H1 (cell line): Measurements from ENCODE around the gene DZIP1L. TPM values are rescaled to one million over a fixed set of nuclear protein-coding genes. Genes with fewer than 3 reads are reported as not detected.

Experiments
- CTCF ChIA-PET: fragments of 300-600 bp; sonication (Branson Sonifier 250); formaldehyde crosslinking; loops from one replicate; lab custom pipeline; 2021; ENCODE audit not compliant: partially characterized antibody; lab: Charles Lee
- POLR2A ChIA-PET: fragments of 300-600 bp; sonication (Branson Sonifier 250); formaldehyde crosslinking; loops from one replicate; lab custom pipeline; 2021; ENCODE audit warnings: inconsistent platforms; ENCODE audit not compliant: partially characterized antibody; lab: Charles Lee
- DNase-seq, 2 experiments: peaks; one replicate each; pipeline versions ENCODE4 v3.0.0 to v3.0.0-alpha.2; 2010 to 2022; ENCODE audit warnings: low spot score in 2 of 2, low read depth in 1 of 2, mixed read lengths in 1 of 2
- FAIRE-seq: peaks from 2 replicates; lab custom pipeline; 2011; peaks lifted over from hg19 to GRCh38; lab: Jason Lieb, UNC
- H2AFZ ChIP-seq: 2 replicates; pipeline ENCODE4 v1.8.1; 2012; ENCODE audit warnings: low read length, inconsistent platforms
- H2AK5ac ChIP-seq: 2 replicates; pipeline ENCODE4 v1.6.1; 2013; ENCODE audit warnings: low read depth, low read length
- H2BK120ac ChIP-seq: replicated peaks from 2 replicates; pipeline ENCODE3; 2013; ENCODE audit warnings: low read depth, low read length, inconsistent platforms
- H2BK12ac ChIP-seq: 2 replicates; pipeline ENCODE4 v1.6.1; 2013; ENCODE audit warnings: low read depth, low read length
- H2BK15ac ChIP-seq: 2 replicates; pipeline ENCODE4 v1.6.1; 2013; ENCODE audit warnings: low read length
- H2BK20ac ChIP-seq: 2 replicates; pipeline ENCODE4 v1.6.1; 2013; ENCODE audit warnings: low read length
- H2BK5ac ChIP-seq: 2 replicates; pipeline ENCODE4 v1.6.1; 2013; ENCODE audit warnings: low read depth, low read length
- H3K14ac ChIP-seq: 2 replicates; pipeline ENCODE4 v1.6.1; 2013; ENCODE audit warnings: inconsistent platforms; ENCODE audit not compliant: insufficient read length
- H3K18ac ChIP-seq: 2 replicates; pipeline ENCODE4 v1.6.1; 2013; ENCODE audit warnings: low read length; ENCODE audit errors: extremely low read depth
- H3K23ac ChIP-seq: 2 replicates; pipeline ENCODE4 v1.6.1; 2013; ENCODE audit warnings: inconsistent platforms; ENCODE audit not compliant: insufficient read length
- H3K23me2 ChIP-seq: 2 replicates; pipeline ENCODE4 v1.6.1; 2013; ENCODE audit warnings: low read depth, low read length
- H3K27ac ChIP-seq: 2 replicates; pipeline ENCODE4 v1.6.1; 2011; ENCODE audit warnings: low read depth, low read length, inconsistent platforms
- H3K27me3 ChIP-seq, 4 experiments: replicated peaks in 1 of 4; 1 replicate in 1 of 4; 2 replicates in 3 of 4; pipeline versions ENCODE4 v1.6.1 to v1.8.1; 2011 to 2013; ENCODE audit warnings: low read length in 3 of 4, mild to moderate bottlenecking in 3 of 4, inconsistent platforms in 2 of 4, mixed read lengths in 2 of 4, moderate library complexity in 1 of 4; ENCODE audit not compliant: control insufficient read depth in 3 of 4, insufficient read depth in 3 of 4; ENCODE audit errors: extremely low read depth in 1 of 4
- H3K36me3 ChIP-seq, 4 experiments: 2 replicates each; pipeline versions ENCODE4 v1.6.1 to v1.8.1; 2011 to 2013; ENCODE audit warnings: mild to moderate bottlenecking in 4 of 4, low read length in 3 of 4, moderate library complexity in 2 of 4, control low read depth in 1 of 4, inconsistent platforms in 1 of 4; ENCODE audit not compliant: insufficient read depth in 4 of 4, control insufficient read depth in 2 of 4
- H3K4ac ChIP-seq: replicated peaks from 2 replicates; pipeline ENCODE3; 2013; ENCODE audit warnings: low read length, low read depth, mixed read lengths, inconsistent platforms; ENCODE audit not compliant: insufficient read length
- H3K4me1 ChIP-seq, 4 experiments: replicated peaks in 1 of 4; 1 replicate in 1 of 4; 2 replicates in 3 of 4; pipeline versions ENCODE4 v1.6.1 to v1.8.1; 2011 to 2013; ENCODE audit warnings: low read length in 3 of 4, inconsistent platforms in 2 of 4, mixed read lengths in 1 of 4; ENCODE audit not compliant: insufficient read depth in 4 of 4, control insufficient read depth in 3 of 4
- H3K4me2 ChIP-seq, 2 experiments: 2 replicates each; pipeline versions ENCODE4 v1.6.1 to v1.8.1; 2011 to 2013; ENCODE audit warnings: low read depth in 2 of 2, low read length in 2 of 2, control low read depth in 1 of 2, inconsistent platforms in 1 of 2, mild to moderate bottlenecking in 1 of 2; ENCODE audit not compliant: insufficient read depth in 1 of 2
- H3K4me3 ChIP-seq, 4 experiments: fragments of 200-600, 300-600 bp in 1 of 4; sonication (generic), shearing (Covaris generic), sonication (Bioruptor Twin) in 1 of 4; 2 replicates each; pipeline versions ENCODE4 v1.5.1 to v1.8.1; 2011 to 2016; ENCODE audit warnings: low read length in 4 of 4, low read depth in 3 of 4, control low read depth in 2 of 4, inconsistent platforms in 2 of 4, mild to moderate bottlenecking in 2 of 4, mixed read lengths in 1 of 4, moderate library complexity in 1 of 4; ENCODE audit not compliant: insufficient read depth in 2 of 4; ENCODE audit errors: extremely low read depth in 1 of 4
- H3K56ac ChIP-seq: replicated peaks from 2 replicates; pipeline ENCODE3; 2013; ENCODE audit warnings: low read depth, mild to moderate bottlenecking, mixed read lengths, low read length, inconsistent platforms; ENCODE audit not compliant: insufficient read length
- H3K79me1 ChIP-seq: 2 replicates; pipeline ENCODE4 v1.6.1; 2013; ENCODE audit warnings: low read depth, low read length, control low read depth
- H3K79me2 ChIP-seq, 2 experiments: 2 replicates each; pipeline versions ENCODE4 v1.6.1 to v1.8.1; 2012 to 2013; ENCODE audit warnings: low read length in 2 of 2, mild to moderate bottlenecking in 2 of 2, inconsistent platforms in 1 of 2; ENCODE audit not compliant: insufficient read depth in 2 of 2, control insufficient read depth in 1 of 2
- H3K9ac ChIP-seq, 4 experiments: replicated peaks in 1 of 4; 1 replicate in 1 of 4; 2 replicates in 3 of 4; pipeline versions ENCODE4 v1.6.1 to v1.8.1; 2011 to 2013; ENCODE audit warnings: low read depth in 3 of 4, low read length in 3 of 4, control low read depth in 2 of 4, mild to moderate bottlenecking in 2 of 4, moderate library complexity in 2 of 4, inconsistent platforms in 1 of 4; ENCODE audit errors: extremely low read depth in 1 of 4
- H3K9me3 ChIP-seq, 2 experiments: 2 replicates each; pipeline versions ENCODE4 v1.6.1 to v1.8.1; 2012 to 2013; ENCODE audit warnings: mild to moderate bottlenecking in 2 of 2, moderate library complexity in 2 of 2, control low read depth in 1 of 2, inconsistent platforms in 1 of 2, low read depth in 1 of 2, low read length in 1 of 2, mixed read lengths in 1 of 2; ENCODE audit not compliant: insufficient read depth in 2 of 2
- H4K20me1 ChIP-seq, 2 experiments: replicated peaks in 1 of 2; 2 replicates each; pipeline versions ENCODE3 to v1.8.1; 2011 to 2013; ENCODE audit warnings: inconsistent platforms in 2 of 2, low read length in 2 of 2, mild to moderate bottlenecking in 1 of 2; ENCODE audit not compliant: insufficient read depth in 2 of 2, control insufficient read depth in 1 of 2
- H4K5ac ChIP-seq: 2 replicates; pipeline ENCODE4 v1.6.1; 2013; ENCODE audit warnings: low read length, low read depth, mixed read lengths, inconsistent platforms; ENCODE audit not compliant: insufficient read length
- H4K8ac ChIP-seq: 2 replicates; pipeline ENCODE4 v1.8.0; 2013; ENCODE audit warnings: mild to moderate bottlenecking, moderate library complexity, low read length, inconsistent platforms; ENCODE audit not compliant: insufficient read depth; ENCODE audit errors: extremely low read depth
- H4K91ac ChIP-seq: replicated peaks from 2 replicates; pipeline ENCODE3; 2013; ENCODE audit warnings: low read length, mixed read lengths, inconsistent platforms; ENCODE audit not compliant: insufficient read length
- BACH1 ChIP-seq: IDR thresholded peaks from 2 replicates; pipeline ENCODE4 v1.6.1; 2012; ENCODE audit warnings: low read length, improper control_type of control experiment
- E2F6 ChIP-seq: IDR thresholded peaks from 2 replicates; pipeline ENCODE4 v1.6.1; 2012; ENCODE audit warnings: inconsistent platforms
- EGR1 ChIP-seq: IDR thresholded peaks from 2 replicates; pipeline ENCODE4 v1.6.1; 2011; ENCODE audit warnings: low read depth, low read length, borderline replicate concordance
- JUND ChIP-seq: IDR thresholded peaks from 2 replicates; pipeline ENCODE4 v1.6.1; 2011; ENCODE audit warnings: mild to moderate bottlenecking, improper control_type of control experiment, low read length
- MAFK ChIP-seq: IDR thresholded peaks from 2 replicates; pipeline ENCODE4 v1.6.1; 2012; ENCODE audit warnings: low read depth, mild to moderate bottlenecking, improper control_type of control experiment, low read length
- SP4 ChIP-seq: IDR thresholded peaks from 2 replicates; pipeline ENCODE4 v1.6.1; 2012; ENCODE audit warnings: low read length, inconsistent platforms
- TAF7 ChIP-seq: optimal IDR thresholded peaks from 2 replicates; pipeline ENCODE3; 2011; ENCODE audit warnings: low read depth, mild to moderate bottlenecking, inconsistent platforms, low read length, moderate library complexity, borderline replicate concordance
- WGBS, 2 experiments: shearing (Covaris generic) in 1 of 2; methylation state at CpG; one replicate each; pipeline versions ENCODE4 v1.1.6 to v1.1.7; 2013 to 2015; ENCODE audit warnings: low lambda C conversion rate in 2 of 2, mixed read lengths in 2 of 2, inconsistent platforms in 1 of 2, low coverage in 1 of 2, missing lambda C conversion rate in 1 of 2; ENCODE audit not compliant: insufficient replicate concordance in 2 of 2, insufficient coverage in 1 of 2, insufficient read length in 1 of 2; ENCODE audit errors: extremely low coverage in 1 of 2, missing lambda C conversion rate in 1 of 2; 5-methylcytosine and 5-hydroxymethylcytosine counted together
- polyA plus RNA-seq, 7 experiments: library from polyadenylated mRNA; depleted of rRNA in 3 of 7; stranded (reverse) in 5 of 7; unstranded in 2 of 7; fragments of >200 nt in 5 of 7; fragments of 200-250 nt in 2 of 7; gene quantifications; 1 replicate in 5 of 7; 2 replicates in 1 of 7; 4 replicates in 1 of 7; pipeline versions ENCODE4 v1.2.1 to v1.2.3, GENCODE V29; 2011 to 2013; ENCODE audit warnings: missing spikeins in 2 of 7, mixed read lengths in 2 of 7
- total RNA-seq: library from RNA; stranded (reverse); fragmentation: NEBNext Ultra II Directional; extraction: Animal tissue kit (Norgen Biotek cat#: 25700); gene quantifications from 2 replicates; pipeline ENCODE4 v1.2.1, GENCODE V29; 2021

The DZIP1L gene
- total and polyA plus RNA-seq, 2 of the 8 experiments (the other 6 are each of a cell fraction or from before 2014, with no cell fraction given), result 6.5 to 8.3 TPM

DNA sequence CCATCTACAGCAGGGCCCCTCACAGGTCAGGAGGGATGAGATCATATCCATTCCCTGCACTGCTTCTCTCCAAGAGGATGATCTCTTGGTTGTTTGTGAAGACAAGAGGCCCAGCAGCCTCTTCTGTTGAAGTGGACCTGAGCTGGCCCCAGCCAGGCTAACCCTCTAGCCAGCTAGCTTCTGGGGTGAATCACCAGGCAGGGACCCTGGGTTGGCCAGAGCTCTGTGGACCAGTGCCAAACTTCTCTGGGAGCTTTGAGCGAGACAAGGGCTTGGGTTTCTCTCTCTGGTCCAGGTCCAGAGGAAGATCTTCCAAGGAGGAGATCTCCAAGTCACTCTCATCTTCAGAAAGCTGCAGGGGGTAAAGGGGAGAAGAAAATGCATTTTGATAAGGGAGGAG, 52.8 kb downstream of the DZIP1L start:
- Histone ChIP-seq H2BK5ac (no peak overlapping the region), H3K4me1 (peaks cover 0 to 3% (median 0%) of the 10 kb centered on the region in 4 experiments; a peak in 2 of 7 replicates), H3K56ac (no peak overlapping the region), H3K18ac (no peak overlapping the region), H4K91ac (no peak overlapping the region), H2BK15ac (no peak overlapping the region), H3K23me2 (no peaks in the 10 kb centered on the region), H3K4me2 (no peak overlapping the region), H3K4me3 (no peak overlapping the region), H4K5ac (no peak overlapping the region), H3K9ac (no peak overlapping the region), H2BK20ac (no peak overlapping the region), H2BK12ac (no peak overlapping the region), H4K20me1 (no peaks in the 10 kb centered on the region), H4K8ac (no peak overlapping the region), H3K36me3 (peaks cover 3 to 18% (median 9%) of the 10 kb centered on the region in 4 experiments; a peak in 6 of 8 replicates), H3K79me1 (no peaks in the 10 kb centered on the region), H2AFZ (no peak overlapping the region), H3K79me2 (no peaks in the 10 kb centered on the region), H3K14ac (no peak overlapping the region), H2BK120ac (no peak overlapping the region), H3K4ac (no peak overlapping the region), H3K27ac (no peak overlapping the region), H3K27me3 (no peaks in the 10 kb centered on the region), H3K9me3 (no peaks in the 10 kb centered on the region), H3K23ac (no peak overlapping the region), H2AK5ac (no peak overlapping the region)
- CTCF ChIA-PET, result interaction anchor here (1.2 to 16.3 kb wide), 7 partner anchors 11 to 56 kb away, joined by 3 to 232 read pairs (median 4); partner anchors contain the start of gene DZIP1L
- TF ChIP-seq BACH1 (no peak), TAF7 (no peak), MAFK (no peak), E2F6 (no peak), EGR1 (no peak), SP4 (no peak), JUND (no peak)
- FAIRE-seq (no peak), DNase-seq (no peak)
- POLR2A ChIA-PET, result interaction anchor here (1.0 to 1.2 kb wide), 3 partner anchors 10 to 53 kb away, joined by 3 read pairs; partner anchors contain the start of gene DZIP1L
- WGBS, 2 experiments, result 64% methylated on average over 1 of the region's 1 CpG; no CpG with 5 or more reads in 1 of the 2 experiments
